ENCODE data around the gene FAM171A2. TPM values are rescaled to one million over a fixed set of nuclear protein-coding genes. Genes with fewer than 3 reads are reported as not detected.

FAM171A2 gene
- polyA plus RNA-seq, 2 of the 4 experiments (the other 2 are of a cell fraction) = 1.8 to 3.9 TPM

GRCh38 chr17:44355642-44356099 lies 8.0 kb downstream of the FAM171A2 start:
- FAIRE-seq = no peak
- ChIA-PET CTCF (interaction anchor here (0.6 to 17.9 kb wide), 6 partner anchors 7 to 281 kb away, joined by 3 to 327 read pairs (median 26); partner anchors contain the start of genes FAM171A2 and GRN), POLR2A (no interaction called here)
- Histone ChIP-seq H3K9me3 (no peaks in the 10 kb centered on the region), H3K4me1 (no peaks in the 10 kb centered on the region), H3K4me3 (no peak overlapping the region), H3K27ac (no peak overlapping the region), H3K4me2 (no peak overlapping the region)
- no peak for DNase-seq (ENCODE audit: low read depth in 1 of 2, low spot score in 1 of 2)
- TF ChIP-seq HOXB13 (CRISPR knock-in tag; IDR thresholded peaks at IDR 0.05; ENCODE audit: low read depth) (no peak), HEYL (CRISPR knock-in tag; IDR thresholded peaks at IDR 0.05) (no peak), MAFK (IDR thresholded peaks at IDR 0.05; ENCODE audit: partially characterized antibody) (no peak), POLR2A (IDR thresholded peaks at IDR 0.05; ENCODE audit: low read length) (no peak), FOSB (CRISPR knock-in tag; IDR thresholded peaks at IDR 0.05) (no peak), RARB (CRISPR knock-in tag; IDR thresholded peaks at IDR 0.05) (no peak), NR3C1 (IDR thresholded peaks at IDR 0.05) (no peak), RNF2 (IDR thresholded peaks at IDR 0.05; ENCODE audit: borderline replicate concordance, low read depth) (no peak), EHMT2 (IDR thresholded peaks at IDR 0.05; ENCODE audit: low read depth) (no peak), RCOR1 (IDR thresholded peaks at IDR 0.05; ENCODE audit: low read depth, low read length) (no peak), ZSCAN20 (CRISPR knock-in tag; IDR thresholded peaks at IDR 0.05) (no peak), CEBPB (IDR thresholded peaks at IDR 0.05) (no peak), HDAC2 (IDR thresholded peaks at IDR 0.05) (no peak), SREBF2 (IDR thresholded peaks at IDR 0.05) (no peak), POLR2AphosphoS2 (conservative IDR thresholded peaks at IDR 0.05; ENCODE audit: low read length) (no peak), HOXB5 (CRISPR knock-in tag; IDR thresholded peaks at IDR 0.05) (no peak)
- TF ChIP-seq, protein P1, sequence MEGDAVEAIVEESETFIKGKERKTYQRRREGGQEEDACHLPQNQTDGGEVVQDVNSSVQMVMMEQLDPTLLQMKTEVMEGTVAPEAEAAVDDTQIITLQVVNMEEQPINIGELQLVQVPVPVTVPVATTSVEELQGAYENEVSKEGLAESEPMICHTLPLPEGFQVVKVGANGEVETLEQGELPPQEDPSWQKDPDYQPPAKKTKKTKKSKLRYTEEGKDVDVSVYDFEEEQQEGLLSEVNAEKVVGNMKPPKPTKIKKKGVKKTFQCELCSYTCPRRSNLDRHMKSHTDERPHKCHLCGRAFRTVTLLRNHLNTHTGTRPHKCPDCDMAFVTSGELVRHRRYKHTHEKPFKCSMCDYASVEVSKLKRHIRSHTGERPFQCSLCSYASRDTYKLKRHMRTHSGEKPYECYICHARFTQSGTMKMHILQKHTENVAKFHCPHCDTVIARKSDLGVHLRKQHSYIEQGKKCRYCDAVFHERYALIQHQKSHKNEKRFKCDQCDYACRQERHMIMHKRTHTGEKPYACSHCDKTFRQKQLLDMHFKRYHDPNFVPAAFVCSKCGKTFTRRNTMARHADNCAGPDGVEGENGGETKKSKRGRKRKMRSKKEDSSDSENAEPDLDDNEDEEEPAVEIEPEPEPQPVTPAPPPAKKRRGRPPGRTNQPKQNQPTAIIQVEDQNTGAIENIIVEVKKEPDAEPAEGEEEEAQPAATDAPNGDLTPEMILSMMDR (IDR thresholded peaks at IDR 0.05) = no peak
- TF ChIP-seq, protein P2, sequence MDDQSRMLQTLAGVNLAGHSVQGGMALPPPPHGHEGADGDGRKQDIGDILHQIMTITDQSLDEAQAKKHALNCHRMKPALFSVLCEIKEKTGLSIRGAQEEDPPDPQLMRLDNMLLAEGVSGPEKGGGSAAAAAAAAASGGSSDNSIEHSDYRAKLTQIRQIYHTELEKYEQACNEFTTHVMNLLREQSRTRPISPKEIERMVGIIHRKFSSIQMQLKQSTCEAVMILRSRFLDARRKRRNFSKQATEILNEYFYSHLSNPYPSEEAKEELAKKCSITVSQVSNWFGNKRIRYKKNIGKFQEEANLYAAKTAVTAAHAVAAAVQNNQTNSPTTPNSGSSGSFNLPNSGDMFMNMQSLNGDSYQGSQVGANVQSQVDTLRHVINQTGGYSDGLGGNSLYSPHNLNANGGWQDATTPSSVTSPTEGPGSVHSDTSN (IDR thresholded peaks at IDR 0.05) = no peak
- 86% methylated on average over 17 of the region's 17 CpGs for WGBS (ENCODE audit: missing lambda C conversion rate)
- ATAC-seq = no peak

- 91% methylated on average over 62 of the region's 77 CpGs for WGBS (ENCODE audit: missing lambda C conversion rate)
- Histone ChIP-seq H3K4me2 (no peak overlapping the region), H3K4me1 (no peaks in the 10 kb centered on the region), H3K27ac (no peak overlapping the region), H3K4me3 (no peak overlapping the region), H3K9me3 (no peaks in the 10 kb centered on the region)
- no peak for TF ChIP-seq ESRRA (IDR thresholded peaks at IDR 0.05; ENCODE audit: borderline replicate concordance, low read length)
- no peak for TF ChIP-seq CBX8 (IDR thresholded peaks at IDR 0.05)
- TF ChIP-seq, protein P1 (IDR thresholded peaks at IDR 0.05) = 0 out of 3 replicates have a peak, but pooled peaks have one; percentile 8
- TF ChIP-seq ZSCAN20 (CRISPR knock-in tag; IDR thresholded peaks at IDR 0.05) = no peak
- no peak for TF ChIP-seq TP53 (CRISPR knock-in tag; IDR thresholded peaks at IDR 0.05)
- TF ChIP-seq SREBF2 (IDR thresholded peaks at IDR 0.05) = no peak
- no peak for TF ChIP-seq RAD21 (conservative IDR thresholded peaks at IDR 0.05 in 1 of 2, IDR thresholded peaks at IDR 0.05 in 1 of 2)
- no peak for ATAC-seq
- FAIRE-seq = no peak
- ChIA-PET POLR2A (interaction anchor here (2.3 kb wide), 1 partner anchor 10 kb away, joined by 7 read pairs; the partner anchor contains the start of gene GRN), CTCF (interaction anchor here (0.6 to 17.9 kb wide), 13 partner anchors 8 to 315 kb away, joined by 3 to 327 read pairs (median 6); partner anchors contain the start of genes FAM171A2 and GRN)
- no peak for DNase-seq (ENCODE audit: low read depth in 1 of 2, low spot score in 1 of 2)
Observed at GRCh38 chr17:44354582-44355561, 8.8 kb downstream of the FAM171A2 start.
